GM19193 (cell line): ENCODE results near the gene CCIN.
A peak's percentile ranks its signal among the peaks of the same experiment; 100 is the strongest.

Experiments used
- POLR2A ChIP-seq: IDR thresholded peaks from 4 replicates; pipeline ENCODE4 v1.6.1; 2011; ENCODE audit not compliant: insufficient read depth, insufficient read length; ENCODE audit errors: extremely low read depth

Gene CCIN

GRCh38 chr9:36165826-36166167, 3.4 kb upstream of the CCIN start:
- no peak for TF ChIP-seq POLR2A

GRCh38 chr9:36166168-36166927, 2.8 kb upstream of the CCIN start:
- TF ChIP-seq POLR2A = no peak

- TF ChIP-seq POLR2A = no peak
Observed at GRCh38 chr9:36169708-36170107, 520 bp downstream of the CCIN start.

GRCh38 chr9:36170531-36170930, 1.3 kb downstream of the CCIN start:
- no peak for TF ChIP-seq POLR2A

- no peak for TF ChIP-seq POLR2A
Observed at GRCh38 chr9:36173861-36174260, 4.7 kb downstream of the CCIN start.

- no peak for TF ChIP-seq POLR2A
Observed at GRCh38 chr9:36174271-36174670, 5.1 kb downstream of the CCIN start.

- TF ChIP-seq POLR2A = no peak
Observed at GRCh38 chr9:36174731-36175130, 5.5 kb downstream of the CCIN start.

GRCh38 chr9:36177571-36177970, 8.4 kb downstream of the CCIN start:
- TF ChIP-seq POLR2A = no peak

- no peak for TF ChIP-seq POLR2A
Observed at GRCh38 chr9:36187414-36187813, 18.2 kb downstream of the CCIN start.

- TF ChIP-seq POLR2A = no peak
Observed at GRCh38 chr9:36188212-36188611, 19.0 kb downstream of the CCIN start.

GRCh38 chr9:36189976-36190375, 20.8 kb downstream of the CCIN start:
- TF ChIP-seq POLR2A = no peak

GRCh38 chr9:36190388-36191289, 21.5 kb downstream of the CCIN start, which contains the start of gene CLTA:
CLTA (plus strand) TSS chr9:36190921; CDS start chr9:36191057, 136 bp downstream.
- TF ChIP-seq POLR2A = peak; percentile 99

GRCh38 chr9:36191290-36191645, 22.1 kb downstream of the CCIN start:
- no peak for TF ChIP-seq POLR2A

- TF ChIP-seq POLR2A = no peak
Observed at GRCh38 chr9:36191686-36192085, 22.5 kb downstream of the CCIN start.

- TF ChIP-seq POLR2A = no peak
Observed at GRCh38 chr9:36192196-36192595, 23.0 kb downstream of the CCIN start.

- no peak for TF ChIP-seq POLR2A
Observed at GRCh38 chr9:36193023-36193422, 23.8 kb downstream of the CCIN start.
